Raji (cell line): ENCODE results near the gene WDR20.

ENCODE experiments used
- POLR2A ChIP-seq: IDR thresholded peaks from 2 replicates; pipeline ENCODE4 v1.6.1; 2011; ENCODE audit warnings: low read depth, low read length, control low read depth; ENCODE audit not compliant: insufficient read depth

WDR20 gene, protein sequence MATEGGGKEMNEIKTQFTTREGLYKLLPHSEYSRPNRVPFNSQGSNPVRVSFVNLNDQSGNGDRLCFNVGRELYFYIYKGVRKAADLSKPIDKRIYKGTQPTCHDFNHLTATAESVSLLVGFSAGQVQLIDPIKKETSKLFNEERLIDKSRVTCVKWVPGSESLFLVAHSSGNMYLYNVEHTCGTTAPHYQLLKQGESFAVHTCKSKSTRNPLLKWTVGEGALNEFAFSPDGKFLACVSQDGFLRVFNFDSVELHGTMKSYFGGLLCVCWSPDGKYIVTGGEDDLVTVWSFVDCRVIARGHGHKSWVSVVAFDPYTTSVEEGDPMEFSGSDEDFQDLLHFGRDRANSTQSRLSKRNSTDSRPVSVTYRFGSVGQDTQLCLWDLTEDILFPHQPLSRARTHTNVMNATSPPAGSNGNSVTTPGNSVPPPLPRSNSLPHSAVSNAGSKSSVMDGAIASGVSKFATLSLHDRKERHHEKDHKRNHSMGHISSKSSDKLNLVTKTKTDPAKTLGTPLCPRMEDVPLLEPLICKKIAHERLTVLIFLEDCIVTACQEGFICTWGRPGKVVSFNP

DNA sequence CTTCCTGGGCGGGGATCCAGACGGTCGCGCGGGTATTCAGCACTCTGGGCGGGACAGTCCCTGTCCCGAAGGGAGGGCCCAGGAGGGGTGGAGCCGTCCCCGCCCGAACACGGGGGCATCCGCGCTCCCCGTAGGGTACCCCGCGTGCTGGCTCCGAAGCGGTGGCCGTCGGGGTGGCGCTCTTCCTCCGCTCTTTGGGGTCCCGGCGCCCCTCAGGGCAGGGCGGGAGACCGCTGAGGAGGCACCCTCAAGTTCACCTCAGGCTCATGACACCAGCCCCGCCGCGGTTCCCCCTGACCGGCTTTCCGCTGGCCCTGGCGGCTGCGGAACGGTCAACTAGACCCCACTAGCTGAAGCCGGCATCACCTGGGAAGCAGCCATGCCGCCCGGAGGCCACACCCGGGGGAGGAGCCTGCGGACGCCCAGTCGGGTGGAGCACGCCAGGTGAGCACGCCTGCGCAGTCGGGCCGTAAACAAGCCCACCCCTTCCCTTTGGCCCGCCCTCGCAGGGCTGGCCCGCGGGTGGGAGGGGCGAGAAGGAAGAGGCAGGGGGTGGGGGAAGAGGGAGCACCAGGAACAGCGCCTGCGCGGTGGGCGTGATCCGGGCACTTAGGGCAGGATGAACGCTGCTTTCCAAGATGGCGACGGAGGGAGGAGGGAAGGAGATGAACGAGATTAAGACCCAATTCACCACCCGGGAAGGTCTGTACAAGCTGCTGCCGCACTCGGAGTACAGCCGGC is at the start of gene WDR20:
Gene WDR20, plus strand, starts transcription at position 612 of the 741 bp plus-strand sequence. Its CDS starts 27 bp downstream, at position 639.
- peak; percentile 87 for TF ChIP-seq POLR2A

DNA sequence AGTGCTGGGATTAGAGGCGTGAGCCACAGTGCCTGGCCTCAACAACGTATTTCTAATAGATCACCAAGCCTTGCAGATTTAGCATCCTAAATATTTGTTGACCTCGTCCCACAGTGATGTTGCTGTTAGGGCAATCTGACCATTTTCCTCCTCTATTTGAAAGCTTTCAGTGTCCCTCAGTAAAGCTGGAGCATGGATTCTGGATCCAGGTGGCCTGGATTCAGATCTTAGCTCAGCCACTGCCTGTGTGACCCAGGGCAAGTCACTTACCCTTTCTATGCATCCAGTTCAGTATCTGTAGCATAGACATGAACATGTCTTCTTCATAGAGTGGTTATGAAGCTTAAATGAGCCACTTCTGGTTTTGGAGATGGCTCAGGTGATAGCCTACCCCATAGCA is 49.0 kb upstream of the WDR20 start:
- no peak for TF ChIP-seq POLR2A

DNA sequence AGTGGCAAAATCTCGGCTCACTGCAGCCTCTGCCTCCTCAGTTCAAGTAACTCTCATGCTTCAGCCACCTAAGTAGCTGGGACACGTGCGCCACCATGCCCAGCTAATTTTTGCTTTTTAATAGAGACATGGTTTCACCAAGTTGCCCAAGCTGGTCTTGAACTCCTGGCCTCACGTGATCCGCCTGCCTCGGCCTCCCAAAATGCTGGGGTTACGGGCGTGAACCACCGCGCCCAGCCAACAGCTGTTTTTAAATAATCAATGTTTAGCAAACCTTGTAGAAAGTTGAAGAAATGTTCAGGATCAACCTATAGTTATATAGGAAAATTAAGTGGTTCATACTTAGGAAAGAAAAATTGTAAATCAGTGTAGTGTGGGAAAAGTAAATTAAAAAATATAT is 46.9 kb upstream of the WDR20 start:
- TF ChIP-seq POLR2A, result no peak

DNA sequence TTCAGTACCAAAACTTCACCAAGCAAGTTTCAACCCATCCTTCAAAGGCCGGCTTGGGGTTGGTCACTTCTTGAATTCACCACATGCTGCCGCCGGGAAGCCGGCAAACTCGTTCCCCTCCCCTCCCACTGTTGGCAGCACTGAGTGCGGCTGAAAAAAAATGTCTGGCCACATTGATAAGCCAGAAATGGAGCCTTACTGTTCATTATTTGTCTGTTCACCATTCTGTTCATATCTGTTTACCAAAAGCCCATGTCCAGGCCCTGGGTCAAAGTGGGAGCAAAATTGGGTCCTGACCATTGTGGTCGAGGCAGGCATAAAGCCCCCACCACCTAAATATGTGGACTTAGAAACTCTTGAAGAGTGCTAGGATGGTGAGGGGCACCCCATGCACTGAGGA is 45.6 kb upstream of the WDR20 start:
- no peak for TF ChIP-seq POLR2A

DNA sequence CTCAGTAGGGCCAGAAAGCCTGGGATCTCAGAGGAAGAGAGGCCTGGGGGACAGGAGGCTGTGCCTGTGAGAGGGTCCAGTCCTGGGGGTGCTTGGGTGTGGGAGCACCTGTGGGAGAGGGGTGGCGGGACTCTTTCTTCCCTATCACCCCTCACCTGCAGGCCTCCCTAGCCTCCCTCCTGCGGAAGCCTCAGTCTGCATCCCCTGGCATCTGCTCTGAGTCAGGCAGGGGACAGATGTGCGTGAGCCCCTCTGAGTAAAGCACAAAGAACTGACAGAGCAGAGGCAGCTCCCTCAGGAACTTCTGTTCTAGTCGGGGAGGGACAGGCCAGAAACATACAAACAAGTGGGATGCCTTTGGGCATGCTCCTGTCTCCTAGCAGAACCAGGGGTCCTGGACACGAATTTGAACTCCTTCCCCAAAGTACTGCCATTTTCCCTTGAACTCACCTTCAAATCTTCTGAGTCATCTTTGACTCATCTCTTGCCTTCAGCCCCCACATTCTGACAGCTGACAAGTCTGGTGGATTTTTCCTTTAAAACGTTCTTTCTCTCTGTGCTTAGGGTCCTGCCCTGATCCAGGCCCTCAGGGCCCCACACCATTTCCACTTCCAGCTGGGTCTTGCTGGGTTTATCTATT is 44.3 kb upstream of the WDR20 start:
- no peak for TF ChIP-seq POLR2A

DNA sequence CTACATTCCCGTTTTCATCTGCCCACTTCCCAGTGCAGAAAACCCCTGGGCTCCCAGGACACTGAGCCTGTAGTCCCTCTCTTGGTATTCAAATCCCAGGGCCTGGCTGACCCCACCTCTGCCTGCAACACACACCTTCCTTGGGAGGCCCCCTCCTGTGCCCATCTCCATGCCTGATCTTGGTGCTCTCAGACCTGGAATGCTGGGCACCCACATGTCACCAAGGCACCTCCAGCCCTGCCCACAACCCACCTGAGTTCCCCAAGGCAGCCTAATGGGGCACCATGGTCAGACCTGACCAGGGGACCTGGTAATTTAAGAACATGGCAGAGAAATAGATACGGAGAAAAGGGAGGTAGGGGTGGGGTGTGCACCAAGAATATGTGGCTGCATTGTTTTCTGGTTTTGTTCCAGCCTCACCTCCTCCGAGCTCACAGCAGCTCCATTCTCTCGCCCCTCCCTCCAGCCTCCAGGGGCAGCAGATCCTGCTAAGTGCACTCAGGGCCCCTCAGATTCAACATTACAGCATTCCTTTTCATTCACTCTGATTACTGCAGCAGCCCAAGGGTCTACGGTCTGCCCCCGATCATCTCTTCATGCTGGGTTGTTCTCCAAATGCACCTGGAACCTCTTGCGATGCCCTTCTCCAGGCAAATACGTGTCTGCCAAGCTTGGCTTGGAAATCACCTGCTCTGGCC is 43.7 kb upstream of the WDR20 start:
- TF ChIP-seq POLR2A, result no peak

DNA sequence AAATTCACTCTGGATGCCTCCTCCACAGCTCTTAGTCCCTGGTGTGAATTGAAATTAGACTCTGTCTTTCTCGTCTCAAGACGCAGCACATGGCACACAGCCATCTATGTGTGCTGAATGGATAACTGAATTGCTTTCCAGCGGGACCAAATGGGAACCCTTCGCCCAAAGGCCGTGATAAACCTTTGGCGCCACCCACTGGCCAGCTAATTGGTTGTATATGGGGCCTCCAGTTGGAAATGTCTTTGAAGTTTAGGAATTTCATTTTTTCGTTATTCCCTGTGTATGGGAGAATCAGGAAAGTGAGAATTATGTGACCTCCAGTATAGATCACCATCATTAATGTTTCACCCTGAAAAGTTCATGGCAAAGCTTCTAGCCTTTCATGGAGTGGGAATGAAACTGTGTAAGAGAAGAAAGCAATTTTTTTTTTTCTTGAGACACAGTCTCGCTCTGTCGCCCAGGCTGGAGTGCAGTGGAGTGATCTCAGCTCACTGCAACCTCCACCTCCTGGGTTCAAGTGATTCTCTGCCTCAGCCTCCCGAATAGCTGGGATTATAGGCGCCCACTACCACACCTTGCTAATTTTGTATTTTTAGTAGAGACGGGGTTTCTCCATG is 43.0 kb upstream of the WDR20 start:
- TF ChIP-seq POLR2A, result no peak

DNA sequence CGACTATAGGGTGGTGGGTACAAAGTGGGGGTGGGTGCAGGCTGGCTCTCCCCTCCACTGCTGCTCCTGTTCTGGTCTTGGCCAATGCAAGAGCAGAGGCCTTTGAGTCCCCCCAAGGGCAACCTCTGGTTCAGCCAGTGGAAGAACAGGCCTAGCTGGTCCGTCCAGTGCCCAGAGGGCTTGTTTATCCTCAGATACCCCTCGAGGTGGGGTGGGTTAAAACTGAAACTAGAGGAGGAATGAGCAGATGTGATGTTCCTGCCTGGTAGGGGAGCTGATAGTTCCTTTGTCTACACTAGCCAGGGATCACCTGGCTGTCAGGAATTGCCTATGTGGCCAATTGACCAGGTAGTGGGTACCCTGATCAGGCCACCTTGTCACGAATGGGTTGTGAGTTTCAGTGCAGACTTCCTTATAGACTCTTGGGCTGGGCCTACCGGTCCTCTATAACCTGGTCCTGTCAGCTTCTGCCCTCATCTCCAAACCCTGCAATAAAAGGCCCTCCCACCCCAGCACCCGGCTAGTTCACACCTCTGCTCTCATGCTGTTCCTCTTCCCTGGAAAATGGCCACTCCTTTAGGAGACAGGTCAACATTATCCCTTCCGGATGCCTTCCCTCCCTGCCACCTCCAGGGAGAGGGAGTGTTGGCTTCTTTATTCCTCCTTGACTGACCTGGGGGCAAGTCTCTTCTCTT is 42.1 kb upstream of the WDR20 start:
- no peak for TF ChIP-seq POLR2A

DNA sequence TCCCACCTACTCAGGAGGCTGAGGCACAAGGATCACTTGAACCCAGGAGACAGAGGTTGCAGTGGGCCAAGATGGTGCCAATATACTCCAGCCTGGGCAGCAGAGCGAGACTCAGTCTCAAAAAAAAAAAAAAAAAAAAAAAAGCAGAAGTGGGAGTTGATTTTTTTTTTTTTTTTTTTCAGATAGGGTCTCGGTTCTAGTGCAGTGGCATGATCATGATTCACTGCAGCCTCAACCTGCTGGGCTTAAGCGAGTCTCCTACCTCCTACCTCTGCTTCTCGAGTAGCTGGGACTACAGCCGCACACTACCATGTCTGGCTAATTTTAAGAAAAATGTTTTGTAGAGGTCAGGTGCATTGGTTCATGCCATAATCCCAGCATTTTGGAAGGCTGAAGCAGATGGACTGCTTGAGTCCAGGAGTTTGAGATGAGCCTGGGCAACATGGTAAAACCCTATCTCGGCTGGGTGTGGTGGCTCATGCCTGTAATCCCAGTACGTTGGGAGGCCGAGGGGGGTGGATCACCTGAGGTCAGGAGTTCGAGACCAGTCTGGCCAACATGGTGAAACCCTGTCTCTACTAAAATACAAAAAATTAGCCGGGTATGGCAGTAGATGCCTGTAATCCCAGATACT is 36.5 kb upstream of the WDR20 start:
- TF ChIP-seq POLR2A, result no peak

DNA sequence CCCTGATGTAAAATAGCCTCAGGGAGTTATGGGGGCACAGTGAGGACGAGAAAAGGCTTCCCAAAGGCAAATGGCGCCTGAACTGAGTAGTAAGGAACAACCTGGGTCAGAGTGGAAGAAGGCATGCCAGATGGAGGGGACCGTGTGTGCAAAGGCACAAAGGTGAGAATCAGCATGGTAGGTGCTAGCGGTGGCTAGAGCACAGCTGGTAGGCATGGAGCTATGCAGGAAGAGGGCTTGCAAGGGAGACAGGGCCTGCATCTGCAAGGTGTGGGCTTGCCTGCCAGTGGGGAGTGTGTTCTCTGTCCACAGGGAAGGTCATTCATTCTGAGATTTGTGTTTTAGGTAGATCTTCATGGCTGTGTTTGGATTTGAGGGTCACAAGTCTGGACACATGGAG is 34.3 kb upstream of the WDR20 start:
- no peak for TF ChIP-seq POLR2A

DNA sequence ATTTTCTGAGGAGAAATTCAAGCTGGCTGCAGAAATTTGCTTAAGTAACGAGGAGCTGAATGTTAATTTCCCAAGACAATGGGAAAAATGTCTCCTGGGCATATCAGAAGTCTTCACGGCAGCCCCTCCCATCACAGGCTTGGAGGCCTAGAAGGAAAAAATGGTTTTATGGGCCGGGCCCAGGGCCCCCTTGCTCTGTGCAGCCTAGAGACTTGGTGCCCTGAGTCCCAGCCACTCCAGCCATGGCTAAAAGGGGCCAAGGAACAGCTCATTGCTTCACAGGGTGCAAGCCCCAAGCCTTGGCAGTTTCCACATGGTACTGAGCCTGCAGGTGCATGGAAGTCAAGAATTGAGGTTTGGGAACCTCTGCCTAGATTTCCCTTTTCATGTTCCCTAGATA is 28.6 kb upstream of the WDR20 start:
- no peak for TF ChIP-seq POLR2A

DNA sequence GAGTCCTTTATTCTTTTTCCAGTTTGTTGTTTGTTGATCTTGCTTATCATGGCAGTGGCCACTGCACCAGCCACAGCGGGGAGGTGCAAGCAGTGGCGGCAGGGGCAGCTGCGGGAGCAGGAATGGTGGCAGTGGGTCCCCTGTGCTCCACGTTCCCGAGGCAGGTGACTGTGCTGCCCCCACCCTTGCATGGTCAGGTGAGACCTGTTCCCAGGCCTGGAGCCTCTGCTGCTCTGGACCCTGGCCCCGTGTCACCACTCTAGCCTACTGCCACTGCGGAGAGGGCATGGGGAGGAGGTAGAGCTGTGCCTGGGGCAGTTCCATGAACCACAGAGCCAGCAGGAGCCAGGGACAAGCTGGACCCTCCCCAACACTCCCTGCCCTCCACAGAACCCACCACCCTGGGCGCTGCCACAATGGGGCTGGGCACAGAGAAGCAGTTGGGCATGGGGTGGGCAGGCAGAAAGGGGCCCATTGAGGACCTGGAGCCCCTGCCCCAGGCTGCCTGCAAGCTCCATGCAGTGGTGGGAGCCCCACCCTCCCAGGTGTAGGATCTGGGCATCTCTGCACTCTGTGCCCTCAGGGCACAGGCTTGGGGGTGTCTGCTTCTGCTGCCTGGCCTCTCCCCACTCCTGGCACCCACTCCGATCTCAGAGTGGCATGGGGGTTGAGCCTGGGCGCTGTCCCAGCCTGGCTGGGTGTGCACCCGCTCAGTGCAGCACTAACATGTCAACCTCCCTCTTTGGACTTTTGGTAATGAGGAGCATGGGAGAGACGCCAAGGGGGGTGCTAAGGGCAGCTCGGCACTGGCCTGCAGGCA is 23.1 kb upstream of the WDR20 start:
- TF ChIP-seq POLR2A, result no peak

DNA sequence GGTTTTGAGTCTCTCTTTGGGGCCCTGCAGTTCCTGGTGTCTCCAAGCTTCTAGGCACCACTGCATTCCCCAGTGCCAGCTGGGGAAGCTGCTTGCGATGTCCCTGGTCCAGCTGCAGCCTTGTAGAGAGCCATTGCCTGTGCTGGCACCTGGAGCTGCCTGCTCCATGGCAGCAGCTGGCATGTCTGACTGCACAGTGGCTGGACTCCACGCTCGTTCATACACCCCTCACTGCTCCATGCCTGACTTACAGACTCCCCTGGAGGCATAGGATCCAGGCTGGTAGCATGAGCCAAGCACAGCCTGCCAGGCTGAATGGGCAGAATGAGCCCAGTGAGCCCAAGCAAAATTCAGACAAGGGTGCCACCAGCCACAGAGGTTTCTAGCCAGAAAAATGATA is 21.8 kb upstream of the WDR20 start:
- TF ChIP-seq POLR2A, result no peak
